H1 (cell line): ENCODE measurements around the gene GRAMD1B. TPM values are rescaled to one million over a fixed set of nuclear protein-coding genes. Genes with fewer than 3 reads are reported as not detected.

Experiments
- CTCF ChIA-PET: fragments of 300-600 bp; sonication (Branson Sonifier 250); formaldehyde crosslinking; loops from one replicate; lab custom pipeline; 2021; ENCODE audit not compliant: partially characterized antibody; lab: Charles Lee
- POLR2A ChIA-PET: fragments of 300-600 bp; sonication (Branson Sonifier 250); formaldehyde crosslinking; loops from one replicate; lab custom pipeline; 2021; ENCODE audit warnings: inconsistent platforms; ENCODE audit not compliant: partially characterized antibody; lab: Charles Lee
- DNase-seq, 2 experiments: peaks; one replicate each; pipeline versions ENCODE4 v3.0.0 to v3.0.0-alpha.2; 2010 to 2022; ENCODE audit warnings: low spot score in 2 of 2, low read depth in 1 of 2, mixed read lengths in 1 of 2
- FAIRE-seq: peaks from 2 replicates; lab custom pipeline; 2011; peaks lifted over from hg19 to GRCh38; lab: Jason Lieb, UNC
- H2AFZ ChIP-seq: 2 replicates; pipeline ENCODE4 v1.8.1; 2012; ENCODE audit warnings: low read length, inconsistent platforms
- H2AK5ac ChIP-seq: 2 replicates; pipeline ENCODE4 v1.6.1; 2013; ENCODE audit warnings: low read depth, low read length
- H2BK120ac ChIP-seq: replicated peaks from 2 replicates; pipeline ENCODE3; 2013; ENCODE audit warnings: low read depth, low read length, inconsistent platforms
- H2BK12ac ChIP-seq: 2 replicates; pipeline ENCODE4 v1.6.1; 2013; ENCODE audit warnings: low read depth, low read length
- H2BK15ac ChIP-seq: 2 replicates; pipeline ENCODE4 v1.6.1; 2013; ENCODE audit warnings: low read length
- H2BK20ac ChIP-seq: 2 replicates; pipeline ENCODE4 v1.6.1; 2013; ENCODE audit warnings: low read length
- H2BK5ac ChIP-seq: 2 replicates; pipeline ENCODE4 v1.6.1; 2013; ENCODE audit warnings: low read depth, low read length
- H3K14ac ChIP-seq: 2 replicates; pipeline ENCODE4 v1.6.1; 2013; ENCODE audit warnings: inconsistent platforms; ENCODE audit not compliant: insufficient read length
- H3K18ac ChIP-seq: 2 replicates; pipeline ENCODE4 v1.6.1; 2013; ENCODE audit warnings: low read length; ENCODE audit errors: extremely low read depth
- H3K23ac ChIP-seq: 2 replicates; pipeline ENCODE4 v1.6.1; 2013; ENCODE audit warnings: inconsistent platforms; ENCODE audit not compliant: insufficient read length
- H3K23me2 ChIP-seq: 2 replicates; pipeline ENCODE4 v1.6.1; 2013; ENCODE audit warnings: low read depth, low read length
- H3K27ac ChIP-seq: 2 replicates; pipeline ENCODE4 v1.6.1; 2011; ENCODE audit warnings: low read depth, low read length, inconsistent platforms
- H3K27me3 ChIP-seq, 4 experiments: replicated peaks in 1 of 4; 1 replicate in 1 of 4; 2 replicates in 3 of 4; pipeline versions ENCODE4 v1.6.1 to v1.8.1; 2011 to 2013; ENCODE audit warnings: low read length in 3 of 4, mild to moderate bottlenecking in 3 of 4, inconsistent platforms in 2 of 4, mixed read lengths in 2 of 4, moderate library complexity in 1 of 4; ENCODE audit not compliant: control insufficient read depth in 3 of 4, insufficient read depth in 3 of 4; ENCODE audit errors: extremely low read depth in 1 of 4
- H3K36me3 ChIP-seq, 4 experiments: 2 replicates each; pipeline versions ENCODE4 v1.6.1 to v1.8.1; 2011 to 2013; ENCODE audit warnings: mild to moderate bottlenecking in 4 of 4, low read length in 3 of 4, moderate library complexity in 2 of 4, control low read depth in 1 of 4, inconsistent platforms in 1 of 4; ENCODE audit not compliant: insufficient read depth in 4 of 4, control insufficient read depth in 2 of 4
- H3K4ac ChIP-seq: replicated peaks from 2 replicates; pipeline ENCODE3; 2013; ENCODE audit warnings: low read length, low read depth, mixed read lengths, inconsistent platforms; ENCODE audit not compliant: insufficient read length
- H3K4me1 ChIP-seq, 4 experiments: replicated peaks in 1 of 4; 1 replicate in 1 of 4; 2 replicates in 3 of 4; pipeline versions ENCODE4 v1.6.1 to v1.8.1; 2011 to 2013; ENCODE audit warnings: low read length in 3 of 4, inconsistent platforms in 2 of 4, mixed read lengths in 1 of 4; ENCODE audit not compliant: insufficient read depth in 4 of 4, control insufficient read depth in 3 of 4
- H3K4me2 ChIP-seq, 2 experiments: 2 replicates each; pipeline versions ENCODE4 v1.6.1 to v1.8.1; 2011 to 2013; ENCODE audit warnings: low read depth in 2 of 2, low read length in 2 of 2, control low read depth in 1 of 2, inconsistent platforms in 1 of 2, mild to moderate bottlenecking in 1 of 2; ENCODE audit not compliant: insufficient read depth in 1 of 2
- H3K4me3 ChIP-seq, 4 experiments: fragments of 200-600, 300-600 bp in 1 of 4; sonication (generic), shearing (Covaris generic), sonication (Bioruptor Twin) in 1 of 4; 2 replicates each; pipeline versions ENCODE4 v1.5.1 to v1.8.1; 2011 to 2016; ENCODE audit warnings: low read length in 4 of 4, low read depth in 3 of 4, control low read depth in 2 of 4, inconsistent platforms in 2 of 4, mild to moderate bottlenecking in 2 of 4, mixed read lengths in 1 of 4, moderate library complexity in 1 of 4; ENCODE audit not compliant: insufficient read depth in 2 of 4; ENCODE audit errors: extremely low read depth in 1 of 4
- H3K56ac ChIP-seq: replicated peaks from 2 replicates; pipeline ENCODE3; 2013; ENCODE audit warnings: low read depth, mild to moderate bottlenecking, mixed read lengths, low read length, inconsistent platforms; ENCODE audit not compliant: insufficient read length
- H3K79me1 ChIP-seq: 2 replicates; pipeline ENCODE4 v1.6.1; 2013; ENCODE audit warnings: low read depth, low read length, control low read depth
- H3K79me2 ChIP-seq, 2 experiments: 2 replicates each; pipeline versions ENCODE4 v1.6.1 to v1.8.1; 2012 to 2013; ENCODE audit warnings: low read length in 2 of 2, mild to moderate bottlenecking in 2 of 2, inconsistent platforms in 1 of 2; ENCODE audit not compliant: insufficient read depth in 2 of 2, control insufficient read depth in 1 of 2
- H3K9ac ChIP-seq, 4 experiments: replicated peaks in 1 of 4; 1 replicate in 1 of 4; 2 replicates in 3 of 4; pipeline versions ENCODE4 v1.6.1 to v1.8.1; 2011 to 2013; ENCODE audit warnings: low read depth in 3 of 4, low read length in 3 of 4, control low read depth in 2 of 4, mild to moderate bottlenecking in 2 of 4, moderate library complexity in 2 of 4, inconsistent platforms in 1 of 4; ENCODE audit errors: extremely low read depth in 1 of 4
- H3K9me3 ChIP-seq, 2 experiments: 2 replicates each; pipeline versions ENCODE4 v1.6.1 to v1.8.1; 2012 to 2013; ENCODE audit warnings: mild to moderate bottlenecking in 2 of 2, moderate library complexity in 2 of 2, control low read depth in 1 of 2, inconsistent platforms in 1 of 2, low read depth in 1 of 2, low read length in 1 of 2, mixed read lengths in 1 of 2; ENCODE audit not compliant: insufficient read depth in 2 of 2
- H4K20me1 ChIP-seq, 2 experiments: replicated peaks in 1 of 2; 2 replicates each; pipeline versions ENCODE3 to v1.8.1; 2011 to 2013; ENCODE audit warnings: inconsistent platforms in 2 of 2, low read length in 2 of 2, mild to moderate bottlenecking in 1 of 2; ENCODE audit not compliant: insufficient read depth in 2 of 2, control insufficient read depth in 1 of 2
- H4K5ac ChIP-seq: 2 replicates; pipeline ENCODE4 v1.6.1; 2013; ENCODE audit warnings: low read length, low read depth, mixed read lengths, inconsistent platforms; ENCODE audit not compliant: insufficient read length
- H4K8ac ChIP-seq: 2 replicates; pipeline ENCODE4 v1.8.0; 2013; ENCODE audit warnings: mild to moderate bottlenecking, moderate library complexity, low read length, inconsistent platforms; ENCODE audit not compliant: insufficient read depth; ENCODE audit errors: extremely low read depth
- H4K91ac ChIP-seq: replicated peaks from 2 replicates; pipeline ENCODE3; 2013; ENCODE audit warnings: low read length, mixed read lengths, inconsistent platforms; ENCODE audit not compliant: insufficient read length
- POLR2A ChIP-seq, 2 experiments: IDR thresholded peaks; 1 replicate in 1 of 2; 2 replicates in 1 of 2; pipeline ENCODE4 v1.6.1; 2011; ENCODE audit warnings: low read depth in 2 of 2, low read length in 2 of 2, mild to moderate bottlenecking in 2 of 2; ENCODE audit errors: control extremely low read depth in 1 of 2
- POLR2AphosphoS5 ChIP-seq: IDR thresholded peaks from 2 replicates; pipeline ENCODE4 v1.6.1; 2011; ENCODE audit warnings: low read depth, low read length
- POU5F1 ChIP-seq: IDR thresholded peaks from 2 replicates; pipeline ENCODE4 v1.6.1; 2011; ENCODE audit warnings: low read depth, mild to moderate bottlenecking, low read length, moderate library complexity
- RNF2 ChIP-seq: fragments of 200-900, 300-1000 bp; sonication (generic); IDR thresholded peaks from 2 replicates; pipeline ENCODE4 v1.7.1; 2016; ENCODE audit warnings: borderline replicate concordance, low read depth, mild to moderate bottlenecking, antibody characterized with exemption, low read length; ENCODE audit not compliant: poor library complexity, severe bottlenecking; ENCODE audit errors: missing control alignments
- SP1 ChIP-seq: IDR thresholded peaks from 2 replicates; pipeline ENCODE4 v1.6.1; 2011; ENCODE audit warnings: low read depth, low read length
- TAF1 ChIP-seq: IDR thresholded peaks from 2 replicates; pipeline ENCODE4 v1.6.1; 2011; ENCODE audit warnings: mild to moderate bottlenecking, low read depth, low read length
- TCF12 ChIP-seq: IDR thresholded peaks from 2 replicates; pipeline ENCODE4 v1.6.1; 2011; ENCODE audit warnings: low read depth, mild to moderate bottlenecking, low read length
- TEAD4 ChIP-seq: IDR thresholded peaks from 2 replicates; pipeline ENCODE4 v1.6.1; 2012; ENCODE audit warnings: low read depth, low read length, inconsistent platforms, mixed read lengths
- WGBS, 2 experiments: shearing (Covaris generic) in 1 of 2; methylation state at CpG; one replicate each; pipeline versions ENCODE4 v1.1.6 to v1.1.7; 2013 to 2015; ENCODE audit warnings: low lambda C conversion rate in 2 of 2, mixed read lengths in 2 of 2, inconsistent platforms in 1 of 2, low coverage in 1 of 2, missing lambda C conversion rate in 1 of 2; ENCODE audit not compliant: insufficient replicate concordance in 2 of 2, insufficient coverage in 1 of 2, insufficient read length in 1 of 2; ENCODE audit errors: extremely low coverage in 1 of 2, missing lambda C conversion rate in 1 of 2; 5-methylcytosine and 5-hydroxymethylcytosine counted together
- polyA plus RNA-seq, 7 experiments: library from polyadenylated mRNA; depleted of rRNA in 3 of 7; stranded (reverse) in 5 of 7; unstranded in 2 of 7; fragments of >200 nt in 5 of 7; fragments of 200-250 nt in 2 of 7; gene quantifications; 1 replicate in 5 of 7; 2 replicates in 1 of 7; 4 replicates in 1 of 7; pipeline versions ENCODE4 v1.2.1 to v1.2.3, GENCODE V29; 2011 to 2013; ENCODE audit warnings: missing spikeins in 2 of 7, mixed read lengths in 2 of 7
- total RNA-seq: library from RNA; stranded (reverse); fragmentation: NEBNext Ultra II Directional; extraction: Animal tissue kit (Norgen Biotek cat#: 25700); gene quantifications from 2 replicates; pipeline ENCODE4 v1.2.1, GENCODE V29; 2021
- TF ChIP-seq, protein P1 (sequence below), 3 experiments: IDR thresholded peaks; 1 replicate in 2 of 3; 2 replicates in 1 of 3; pipeline versions ENCODE4 v1.5.1 to v1.6.1; 2011; ENCODE audit warnings: low read length in 3 of 3, mild to moderate bottlenecking in 3 of 3, inconsistent platforms in 2 of 3, low read depth in 1 of 3, moderate library complexity in 1 of 3; ENCODE audit not compliant: insufficient read depth in 1 of 3; ENCODE audit errors: control extremely low read depth in 1 of 3

The GRAMD1B gene
- total and polyA plus RNA-seq, 2 of the 8 experiments (the other 6 are each of a cell fraction or from before 2014, with no cell fraction given), result 10.1 to 21.2 TPM

DNA sequence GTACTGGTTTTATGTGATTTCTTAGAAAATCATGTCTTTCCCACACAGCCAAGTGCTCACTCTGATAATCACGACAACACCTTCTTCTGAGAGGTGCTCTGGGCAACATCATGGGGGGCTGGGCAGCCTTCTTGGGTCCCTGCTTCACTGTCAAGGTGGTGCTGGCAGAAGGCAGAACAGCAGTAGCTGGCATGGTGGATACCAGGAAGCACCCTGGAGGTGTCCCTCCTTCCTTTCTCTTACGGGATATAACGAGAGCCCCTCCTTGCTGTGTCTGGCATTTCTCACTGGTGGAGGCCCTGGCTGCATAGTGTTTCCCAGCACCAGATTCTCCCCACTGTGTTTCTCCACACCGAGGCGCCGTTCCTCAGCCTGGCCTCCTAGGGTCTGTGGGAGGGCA lies 163.5 kb downstream of the GRAMD1B start:
- peaks cover 0 to 4% (median 0%) of the 10 kb centered on the region in 4 experiments; a peak in 1 of 7 replicates for H3K4me1 ChIP-seq
- no peak overlapping the region for H2BK12ac ChIP-seq
- no peak overlapping the region for H3K27ac ChIP-seq
- H3K56ac ChIP-seq, result no peak overlapping the region
- WGBS, 2 experiments, result 86% methylated on average over 5 of the region's 6 CpGs; no CpG with 5 or more reads in 1 of the 2 experiments
- H3K18ac ChIP-seq, result no peak overlapping the region
- H4K91ac ChIP-seq, result no peak overlapping the region
- H2BK15ac ChIP-seq, result no peak overlapping the region
- H3K23ac ChIP-seq, result no peak overlapping the region
- ChIA-PET CTCF (interaction anchor here (1.5 kb wide), 2 partner anchors 13 to 115 kb away, joined by 4 to 6 read pairs; no protein-coding TSS in a partner anchor), POLR2A (interaction anchor here (1.0 kb wide), 1 partner anchor 35 kb away, joined by 3 read pairs; no protein-coding TSS in a partner anchor)
- H3K14ac ChIP-seq, result no peak overlapping the region
- H3K9ac ChIP-seq, result no peak overlapping the region
- no peak overlapping the region for H2BK5ac ChIP-seq
- no peaks in the 10 kb centered on the region for H3K23me2 ChIP-seq
- peaks cover 0 to under 1% (median 0%) of the 10 kb centered on the region in 4 experiments; a peak in 4 of 8 replicates for H3K36me3 ChIP-seq
- H2BK120ac ChIP-seq, result no peak overlapping the region
- no peak for DNase-seq
- no peak overlapping the region for H4K5ac ChIP-seq
- no peak for FAIRE-seq
- no peak overlapping the region for H2AFZ ChIP-seq
- H3K4me3 ChIP-seq, result no peak overlapping the region
- no peaks in the 10 kb centered on the region for H3K9me3 ChIP-seq
- no peaks in the 10 kb centered on the region for H3K79me2 ChIP-seq
- no peak overlapping the region for H2AK5ac ChIP-seq
- H3K27me3 ChIP-seq, result no peaks in the 10 kb centered on the region
- no peaks in the 10 kb centered on the region for H4K20me1 ChIP-seq
- H3K4me2 ChIP-seq, result no peak overlapping the region
- H2BK20ac ChIP-seq, result no peak overlapping the region
- no peak overlapping the region for H3K4ac ChIP-seq
- H4K8ac ChIP-seq, result no peak overlapping the region
- TF ChIP-seq TEAD4 (no peak), TCF12 (no peak), POU5F1 (no peak), POLR2AphosphoS5 (no peak), TAF1 (no peak), POLR2A (IDR thresholded peaks at IDR 0.05; ENCODE audit: control extremely low read depth in 1 of 2, low read depth in 2 of 2, low read length in 2 of 2) (no peak), SP1 (no peak), RNF2 (no peak)
- TF ChIP-seq, protein P1, sequence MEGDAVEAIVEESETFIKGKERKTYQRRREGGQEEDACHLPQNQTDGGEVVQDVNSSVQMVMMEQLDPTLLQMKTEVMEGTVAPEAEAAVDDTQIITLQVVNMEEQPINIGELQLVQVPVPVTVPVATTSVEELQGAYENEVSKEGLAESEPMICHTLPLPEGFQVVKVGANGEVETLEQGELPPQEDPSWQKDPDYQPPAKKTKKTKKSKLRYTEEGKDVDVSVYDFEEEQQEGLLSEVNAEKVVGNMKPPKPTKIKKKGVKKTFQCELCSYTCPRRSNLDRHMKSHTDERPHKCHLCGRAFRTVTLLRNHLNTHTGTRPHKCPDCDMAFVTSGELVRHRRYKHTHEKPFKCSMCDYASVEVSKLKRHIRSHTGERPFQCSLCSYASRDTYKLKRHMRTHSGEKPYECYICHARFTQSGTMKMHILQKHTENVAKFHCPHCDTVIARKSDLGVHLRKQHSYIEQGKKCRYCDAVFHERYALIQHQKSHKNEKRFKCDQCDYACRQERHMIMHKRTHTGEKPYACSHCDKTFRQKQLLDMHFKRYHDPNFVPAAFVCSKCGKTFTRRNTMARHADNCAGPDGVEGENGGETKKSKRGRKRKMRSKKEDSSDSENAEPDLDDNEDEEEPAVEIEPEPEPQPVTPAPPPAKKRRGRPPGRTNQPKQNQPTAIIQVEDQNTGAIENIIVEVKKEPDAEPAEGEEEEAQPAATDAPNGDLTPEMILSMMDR (IDR thresholded peaks at IDR 0.05; ENCODE audit: control extremely low read depth in 1 of 3, insufficient read depth in 1 of 3, low read depth in 1 of 3, low read length in 3 of 3), result no peak
- no peaks in the 10 kb centered on the region; the same call in 1 of the 2 replicates for H3K79me1 ChIP-seq
